ENCODE results near the gene G3BP1. TPM values are rescaled to one million over a fixed set of nuclear protein-coding genes. Genes with fewer than 3 reads are reported as not detected.

G3BP1 gene
- total and polyA plus RNA-seq, 9 of the 15 experiments (the other 6 are each of a cell fraction or from before 2014, with no cell fraction given) = 54.7 to 264 (median 105) TPM

DNA sequence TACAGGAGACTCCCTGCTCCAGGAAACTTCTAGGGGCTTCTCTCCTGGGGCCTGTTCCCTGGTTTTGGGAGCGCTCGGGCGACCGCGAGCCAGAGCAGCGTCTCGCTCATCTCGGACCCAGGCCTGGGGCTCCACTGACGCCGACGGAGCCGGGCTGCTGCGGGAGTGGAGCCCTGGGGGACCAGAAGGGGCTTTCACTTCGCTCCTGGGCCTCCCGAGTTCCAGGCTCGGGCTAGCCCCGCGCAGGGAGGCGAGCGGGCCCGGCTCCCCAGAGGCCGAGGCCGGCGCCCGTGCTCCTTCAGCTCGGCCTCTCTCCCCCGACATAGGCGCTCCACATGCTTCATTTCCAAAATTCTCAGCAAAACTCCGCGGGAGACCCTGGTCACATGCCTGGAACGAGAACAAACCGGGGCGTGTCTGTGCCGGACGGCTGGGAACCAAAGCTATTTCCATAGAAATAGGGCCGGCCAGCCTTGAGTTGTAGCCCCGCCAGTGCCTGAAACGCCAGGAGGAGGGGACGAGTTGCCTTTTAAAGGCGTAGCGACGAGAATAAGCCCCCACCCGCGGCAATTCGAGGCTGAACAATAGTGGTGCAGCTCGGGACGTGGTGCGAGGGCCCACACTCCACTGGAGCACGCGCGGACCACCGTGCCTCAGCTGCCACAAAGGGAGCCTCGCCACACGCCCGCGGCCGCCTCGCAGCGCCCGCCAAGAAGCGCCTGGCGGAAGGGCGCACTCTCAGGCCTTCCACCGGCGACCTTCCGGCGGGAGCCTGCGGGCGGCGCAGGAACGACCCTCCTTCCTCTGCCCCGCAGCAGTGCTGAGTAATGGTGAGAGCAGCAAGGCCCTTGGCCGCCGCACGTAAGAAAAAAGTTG lies 1.1 kb upstream of the G3BP1 start (continued):
- TF ChIP-seq, protein P1, sequence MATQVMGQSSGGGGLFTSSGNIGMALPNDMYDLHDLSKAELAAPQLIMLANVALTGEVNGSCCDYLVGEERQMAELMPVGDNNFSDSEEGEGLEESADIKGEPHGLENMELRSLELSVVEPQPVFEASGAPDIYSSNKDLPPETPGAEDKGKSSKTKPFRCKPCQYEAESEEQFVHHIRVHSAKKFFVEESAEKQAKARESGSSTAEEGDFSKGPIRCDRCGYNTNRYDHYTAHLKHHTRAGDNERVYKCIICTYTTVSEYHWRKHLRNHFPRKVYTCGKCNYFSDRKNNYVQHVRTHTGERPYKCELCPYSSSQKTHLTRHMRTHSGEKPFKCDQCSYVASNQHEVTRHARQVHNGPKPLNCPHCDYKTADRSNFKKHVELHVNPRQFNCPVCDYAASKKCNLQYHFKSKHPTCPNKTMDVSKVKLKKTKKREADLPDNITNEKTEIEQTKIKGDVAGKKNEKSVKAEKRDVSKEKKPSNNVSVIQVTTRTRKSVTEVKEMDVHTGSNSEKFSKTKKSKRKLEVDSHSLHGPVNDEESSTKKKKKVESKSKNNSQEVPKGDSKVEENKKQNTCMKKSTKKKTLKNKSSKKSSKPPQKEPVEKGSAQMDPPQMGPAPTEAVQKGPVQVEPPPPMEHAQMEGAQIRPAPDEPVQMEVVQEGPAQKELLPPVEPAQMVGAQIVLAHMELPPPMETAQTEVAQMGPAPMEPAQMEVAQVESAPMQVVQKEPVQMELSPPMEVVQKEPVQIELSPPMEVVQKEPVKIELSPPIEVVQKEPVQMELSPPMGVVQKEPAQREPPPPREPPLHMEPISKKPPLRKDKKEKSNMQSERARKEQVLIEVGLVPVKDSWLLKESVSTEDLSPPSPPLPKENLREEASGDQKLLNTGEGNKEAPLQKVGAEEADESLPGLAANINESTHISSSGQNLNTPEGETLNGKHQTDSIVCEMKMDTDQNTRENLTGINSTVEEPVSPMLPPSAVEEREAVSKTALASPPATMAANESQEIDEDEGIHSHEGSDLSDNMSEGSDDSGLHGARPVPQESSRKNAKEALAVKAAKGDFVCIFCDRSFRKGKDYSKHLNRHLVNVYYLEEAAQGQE (IDR thresholded peaks at IDR 0.05; ENCODE audit: borderline replicate concordance) = no peak; the same call in 1 of the 2 replicates
- TF ChIP-seq, protein P1 (CRISPR knock-in tag; IDR thresholded peaks at IDR 0.05; ENCODE audit: low read depth) = no peak
- TF ChIP-seq EHMT2 (IDR thresholded peaks at IDR 0.05) (no peak), NFXL1 (CRISPR knock-in tag; IDR thresholded peaks at IDR 0.05) (no peak), LARP7 (IDR thresholded peaks at IDR 0.05) (no peak), MED1 (CRISPR knock-in tag; IDR thresholded peaks at IDR 0.05; ENCODE audit: borderline replicate concordance) (no peak), TEAD2 (tag; IDR thresholded peaks at IDR 0.05) (no peak), ETS2 (tag; IDR thresholded peaks at IDR 0.05; ENCODE audit: borderline replicate concordance, poor library complexity, severe bottlenecking) (no peak), IRF2 (CRISPR knock-in tag; IDR thresholded peaks at IDR 0.05) (no peak), TAF1 (IDR thresholded peaks at IDR 0.05; ENCODE audit: control insufficient read depth, extremely low read depth, insufficient read depth, low read length, severe bottlenecking) (no peak), ZNF134 (CRISPR knock-in tag; conservative IDR thresholded peaks at IDR 0.05) (no peak; the same call in 1 of the 2 replicates), ZNF133 (CRISPR knock-in tag; IDR thresholded peaks at IDR 0.05) (no peak), ZNF174 (CRISPR knock-in tag; IDR thresholded peaks at IDR 0.05) (no peak), NFE2 (IDR thresholded peaks at IDR 0.05; ENCODE audit: low read depth) (peak; percentile 77)
- TF ChIP-seq, protein P2, sequence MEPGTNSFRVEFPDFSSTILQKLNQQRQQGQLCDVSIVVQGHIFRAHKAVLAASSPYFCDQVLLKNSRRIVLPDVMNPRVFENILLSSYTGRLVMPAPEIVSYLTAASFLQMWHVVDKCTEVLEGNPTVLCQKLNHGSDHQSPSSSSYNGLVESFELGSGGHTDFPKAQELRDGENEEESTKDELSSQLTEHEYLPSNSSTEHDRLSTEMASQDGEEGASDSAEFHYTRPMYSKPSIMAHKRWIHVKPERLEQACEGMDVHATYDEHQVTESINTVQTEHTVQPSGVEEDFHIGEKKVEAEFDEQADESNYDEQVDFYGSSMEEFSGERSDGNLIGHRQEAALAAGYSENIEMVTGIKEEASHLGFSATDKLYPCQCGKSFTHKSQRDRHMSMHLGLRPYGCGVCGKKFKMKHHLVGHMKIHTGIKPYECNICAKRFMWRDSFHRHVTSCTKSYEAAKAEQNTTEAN (CRISPR knock-in tag; IDR thresholded peaks at IDR 0.05) = 0 out of 2 replicates have a peak, but pooled peaks have one; percentile 25
- TF ChIP-seq, protein P3, sequence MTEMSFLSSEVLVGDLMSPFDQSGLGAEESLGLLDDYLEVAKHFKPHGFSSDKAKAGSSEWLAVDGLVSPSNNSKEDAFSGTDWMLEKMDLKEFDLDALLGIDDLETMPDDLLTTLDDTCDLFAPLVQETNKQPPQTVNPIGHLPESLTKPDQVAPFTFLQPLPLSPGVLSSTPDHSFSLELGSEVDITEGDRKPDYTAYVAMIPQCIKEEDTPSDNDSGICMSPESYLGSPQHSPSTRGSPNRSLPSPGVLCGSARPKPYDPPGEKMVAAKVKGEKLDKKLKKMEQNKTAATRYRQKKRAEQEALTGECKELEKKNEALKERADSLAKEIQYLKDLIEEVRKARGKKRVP (CRISPR knock-in tag; IDR thresholded peaks at IDR 0.05) = peak; percentile 54; the same call in 1 of the 2 replicates

Measured in K562 (cell line).